GM23338 (cell line): Measurements from ENCODE around the gene ACSF3. TPM values are rescaled to one million over a fixed set of nuclear protein-coding genes. Genes with fewer than 3 reads are reported as not detected.

ENCODE experiments used
- ATAC-seq: fragments of 200-7000 bp; cut with Tn5 transposase; 3 replicates; pipeline ENCODE4 v1.9.1; 2020
- DNase-seq: peaks from one replicate; pipeline ENCODE4 v3.0.0-alpha.2; 2015; ENCODE audit warnings: low spot score
- H2AFZ ChIP-seq: fragments of 200-600 bp; sonication (generic); 2 replicates; pipeline ENCODE4 v1.8.0; 2016; ENCODE audit warnings: antibody characterized with exemption, mild to moderate bottlenecking, moderate library complexity
- H3F3A ChIP-seq: fragments of 200-600 bp; sonication (generic); replicated peaks from 2 replicates; pipeline ENCODE4 v1.8.0; 2017; ENCODE audit warnings: antibody characterized with exemption, mixed run types, low read depth
- H3K27ac ChIP-seq: fragments of 200-600 bp; sonication (generic); 2 replicates; pipeline ENCODE4 v1.6.1; 2016; ENCODE audit warnings: low read depth
- H3K27me3 ChIP-seq: fragments of 200-600 bp; sonication (generic); 2 replicates; pipeline ENCODE4 v1.8.0; 2016; ENCODE audit warnings: mild to moderate bottlenecking, mixed run types, moderate library complexity; ENCODE audit not compliant: insufficient read depth
- H3K36me3 ChIP-seq: fragments of 200-600 bp; sonication (generic); 2 replicates; pipeline ENCODE4 v1.8.0; 2016; ENCODE audit warnings: mild to moderate bottlenecking; ENCODE audit not compliant: insufficient read depth
- H3K4me1 ChIP-seq: fragments of 200-600 bp; sonication (generic); 2 replicates; pipeline ENCODE4 v1.8.0; 2016; ENCODE audit warnings: mild to moderate bottlenecking, moderate library complexity; ENCODE audit not compliant: insufficient read depth
- H3K4me2 ChIP-seq: fragments of 200-600 bp; sonication (generic); 2 replicates; pipeline ENCODE4 v1.7.1; 2017; ENCODE audit warnings: mixed run types
- H3K4me3 ChIP-seq: fragments of 200-600 bp; sonication (generic); 2 replicates; pipeline ENCODE4 v1.6.1; 2016; ENCODE audit warnings: mixed run types
- H3K79me2 ChIP-seq: fragments of 200-600 bp; sonication (generic); replicated peaks from 2 replicates; pipeline ENCODE4 v1.8.0; 2017; ENCODE audit warnings: mild to moderate bottlenecking; ENCODE audit not compliant: insufficient read depth
- H3K9me2 ChIP-seq: fragments of 200-600 bp; sonication (generic); 2 replicates; pipeline ENCODE4 v1.8.0; 2017; ENCODE audit not compliant: insufficient read depth
- H4K20me1 ChIP-seq: fragments of 200-600 bp; sonication (generic); replicated peaks from 2 replicates; pipeline ENCODE4 v1.8.0; 2017; ENCODE audit warnings: mild to moderate bottlenecking; ENCODE audit not compliant: insufficient read depth
- H3K27ac Mint-ChIP-seq: 2 replicates; pipeline ENCODE4 v1.8.0; 2020; ENCODE audit warnings: inconsistent platforms, mild to moderate bottlenecking, moderate library complexity, mixed read lengths
- H3K27me3 Mint-ChIP-seq: 3 replicates; pipeline ENCODE4 v1.8.0; 2022; ENCODE audit warnings: low read depth, mild to moderate bottlenecking, moderate library complexity, mixed read lengths, inconsistent platforms; ENCODE audit not compliant: insufficient read depth, poor library complexity
- H3K36me3 Mint-ChIP-seq: 3 replicates; pipeline ENCODE4 v1.8.0; 2021; ENCODE audit warnings: low read depth, mild to moderate bottlenecking, inconsistent platforms, moderate library complexity, mixed read lengths
- H3K4me1 Mint-ChIP-seq: 3 replicates; pipeline ENCODE4 v1.8.0; 2020; ENCODE audit warnings: mild to moderate bottlenecking, inconsistent platforms, mixed read lengths
- H3K4me3 Mint-ChIP-seq: 3 replicates; pipeline ENCODE4 v1.8.0; 2021; ENCODE audit warnings: moderate library complexity, mild to moderate bottlenecking, inconsistent platforms, mixed read lengths
- H3K9me3 Mint-ChIP-seq: 3 replicates; pipeline ENCODE4 v1.8.0; 2020; ENCODE audit warnings: moderate library complexity, mild to moderate bottlenecking, inconsistent platforms, mixed read lengths
- CREB1 ChIP-seq: fragments of 250-450 bp; sonication (Bioruptor Pico); IDR thresholded peaks from 2 replicates; pipeline ENCODE4 v1.5.0; 2020; ENCODE audit warnings: low read depth, mild to moderate bottlenecking, moderate library complexity
- CTCF ChIP-seq, 2 experiments: fragments of 200-600 bp in 1 of 2; sonication (generic) in 1 of 2; conservative IDR thresholded peaks; 2 replicates each; pipeline versions ENCODE4 v1.5.1 to v1.6.1; 2016 to 2017; ENCODE audit warnings: antibody characterized with exemption in 2 of 2, low read depth in 2 of 2, mild to moderate bottlenecking in 2 of 2, moderate library complexity in 1 of 2
- ETS1 ChIP-seq: IDR thresholded peaks from 2 replicates; pipeline ENCODE4 v1.6.1; 2016; ENCODE audit warnings: antibody characterized with exemption
- EZH2phosphoT487 ChIP-seq: fragments of 200-600 bp; sonication (generic); IDR thresholded peaks from one replicate; pipeline ENCODE4 v1.8.1; 2018; ENCODE audit warnings: antibody characterized with exemption; ENCODE audit not compliant: unreplicated experiment
- REST ChIP-seq: IDR thresholded peaks from one replicate; pipeline ENCODE4 v1.6.1; 2018; ENCODE audit warnings: antibody characterized with exemption; ENCODE audit not compliant: unreplicated experiment
- ZNF114 ChIP-seq: fragments of 250-450 bp; sonication (Bioruptor Pico); IDR thresholded peaks from 2 replicates; pipeline ENCODE4 v1.5.0; 2020; ENCODE audit warnings: mild to moderate bottlenecking, moderate library complexity
- ZNF331 ChIP-seq: fragments of 250-450 bp; sonication (Bioruptor Pico); IDR thresholded peaks from 2 replicates; pipeline ENCODE4 v1.5.0; 2020; ENCODE audit warnings: low read depth, mild to moderate bottlenecking, moderate library complexity
- ZNF462 ChIP-seq: fragments of 250-450 bp; sonication (Bioruptor Pico); IDR thresholded peaks from 2 replicates; pipeline ENCODE4 v1.5.0; 2020; ENCODE audit warnings: mild to moderate bottlenecking, moderate library complexity
- polyA plus RNA-seq: library from polyadenylated mRNA; unstranded; fragments of >200 nt; fragmentation: Nextera tagmentation; extraction: Ambion mirVana; gene quantifications from 2 replicates; pipeline ENCODE4 v1.2.1, GENCODE V29; 2016
- total RNA-seq: library from RNA; depleted of rRNA; stranded (reverse); fragments of >200 nt; shearing (Covaris generic); gene quantifications from 2 replicates; pipeline ENCODE4 v1.2.3, GENCODE V29; 2014

Gene ACSF3
- total and polyA plus RNA-seq, 2 experiments from 2014 or later = 12.8 to 23.1 TPM

GRCh38 chr16:89074803-89075688, 18.6 kb upstream of the ACSF3 start:
- H3K9me2 ChIP-seq = no peaks in the 10 kb centered on the region
- H3K27me3 ChIP-seq = no peaks in the 10 kb centered on the region
- H3K79me2 ChIP-seq = no peaks in the 10 kb centered on the region
- no peak overlapping the region for H2AFZ ChIP-seq
- TF ChIP-seq EZH2phosphoT487 (no peak), CTCF (conservative IDR thresholded peaks at IDR 0.05; ENCODE audit: low read depth in 2 of 2) (no peak), ZNF114 (CRISPR knock-in tag) (no peak), CREB1 (no peak), ZNF331 (CRISPR knock-in tag) (no peak), REST (no peak), ZNF462 (CRISPR knock-in tag) (no peak), ETS1 (no peak)
- ATAC-seq (no peak), DNase-seq (no peak)
- Mint-ChIP-seq H3K4me1 (no peaks in the 10 kb centered on the region), H3K9me3 (peaks cover 42% of the 10 kb centered on the region), H3K4me3 (no peak overlapping the region), H3K27me3 (peaks cover 20% of the 10 kb centered on the region), H3K27ac (no peak overlapping the region), H3K36me3 (peaks cover 17% of the 10 kb centered on the region)
- H3K4me2 ChIP-seq = no peak overlapping the region
- H3F3A ChIP-seq = peaks cover 12% of the 10 kb centered on the region
- no peak overlapping the region for H3K27ac ChIP-seq
- no peaks in the 10 kb centered on the region for H4K20me1 ChIP-seq
- no peaks in the 10 kb centered on the region for H3K36me3 ChIP-seq
- H3K4me3 ChIP-seq = no peak overlapping the region
- no peaks in the 10 kb centered on the region for H3K4me1 ChIP-seq
